CD4-positive, alpha-beta T cell (primary cell): ENCODE data around the gene COL5A1. TPM values are rescaled to one million over a fixed set of nuclear protein-coding genes. Genes with fewer than 3 reads are reported as not detected.

ENCODE experiments used
- ATAC-seq: fragments of 200-7000 bp; cut with Tn5 transposase; one replicate; pipeline ENCODE4 v1.10.0; 2022; ENCODE audit warnings: mild to moderate bottlenecking; ENCODE audit not compliant: poor library complexity
- CTCF ChIA-PET: fragments of 350-600 bp; sonication (Branson Sonifier 250); formaldehyde crosslinking; loops from one replicate; lab custom pipeline; 2021; ENCODE audit warnings: antibody characterized with exemption, inconsistent platforms; lab: Charles Lee
- POLR2A ChIA-PET: fragments of 350-600 bp; sonication (Branson Sonifier 250); formaldehyde crosslinking; loops from one replicate; lab custom pipeline; 2021; ENCODE audit warnings: antibody characterized with exemption, inconsistent platforms; lab: Charles Lee
- DNase-seq, 14 experiments: peaks; one replicate each; pipeline ENCODE4 v3.0.0-alpha.2; 2013 to 2020; ENCODE audit warnings: mixed read lengths in 2 of 14
- H3K27ac ChIP-seq, 2 donors: one replicate each; pipeline versions ENCODE4 v1.5.1 to v1.7.0; 2013; ENCODE audit warnings: low read length in 2 of 2, low read depth in 1 of 2, mild to moderate bottlenecking in 1 of 2
- H3K27me3 ChIP-seq, 2 experiments: 1 replicate in 1 of 2; 2 replicates in 1 of 2; pipeline versions ENCODE4 v1.6.1 to v1.7.0; 2013; ENCODE audit warnings: low read length in 2 of 2, control low read depth in 1 of 2, mild to moderate bottlenecking in 1 of 2, moderate library complexity in 1 of 2; ENCODE audit not compliant: insufficient read depth in 2 of 2, control insufficient read depth in 1 of 2
- H3K36me3 ChIP-seq: one replicate; pipeline ENCODE4 v1.6.1; 2013; ENCODE audit warnings: low read length, control low read depth; ENCODE audit not compliant: insufficient read depth
- H3K4me1 ChIP-seq: one replicate; pipeline ENCODE4 v1.6.1; 2013; ENCODE audit warnings: low read length, control low read depth; ENCODE audit not compliant: insufficient read depth
- H3K4me3 ChIP-seq: one replicate; pipeline ENCODE4 v1.5.1; 2013; ENCODE audit warnings: mild to moderate bottlenecking, low read length, moderate library complexity
- H3K9me3 ChIP-seq, 2 experiments: 1 replicate in 1 of 2; 2 replicates in 1 of 2; pipeline versions ENCODE4 v1.6.1 to v1.7.0; 2013; ENCODE audit warnings: low read length in 2 of 2, mild to moderate bottlenecking in 2 of 2, control low read depth in 1 of 2, moderate library complexity in 1 of 2; ENCODE audit not compliant: control insufficient read depth in 1 of 2, insufficient read depth in 1 of 2
- H3K27ac Mint-ChIP-seq: one replicate; pipeline ENCODE4 v1.8.0; 2020; ENCODE audit warnings: mixed read lengths
- H3K27me3 Mint-ChIP-seq: one replicate; pipeline ENCODE4 v1.8.0; 2021; ENCODE audit warnings: mixed read lengths
- H3K36me3 Mint-ChIP-seq: one replicate; pipeline ENCODE4 v1.8.0; 2021; ENCODE audit warnings: low read depth, mixed read lengths
- H3K4me1 Mint-ChIP-seq: one replicate; pipeline ENCODE4 v1.8.0; 2021; ENCODE audit warnings: low read depth, mixed read lengths
- H3K4me3 Mint-ChIP-seq: one replicate; pipeline ENCODE4 v1.8.0; 2020; ENCODE audit warnings: mild to moderate bottlenecking, mixed read lengths
- H3K9me3 Mint-ChIP-seq: one replicate; pipeline ENCODE4 v1.8.0; 2020; ENCODE audit warnings: mixed read lengths
- intact Hi-C, 2 experiments: fragments of 100-400 bp; cut with DNase I in 1 of 2; cut with micrococcal nuclease in 1 of 2; formaldehyde crosslinking; loops; one replicate each; pipeline versions ENCODE4 v1.15.1 to v1.9.0; 2023 to 2025; cut with DNase I, micrococcal nuclease
- total RNA-seq, 174 experiments: library from RNA in 2 of 174; stranded (reverse) in 2 of 174; gene quantifications; one replicate each; pipeline ENCODE4 v1.2.3 and lab custom pipeline; 2021 to 2026
- TF ChIP-seq, protein P1 (sequence below): fragments of 200-600 bp; IDR thresholded peaks from one replicate; pipeline ENCODE4 v1.8.0; 2022; ENCODE audit warnings: antibody characterized with exemption, mild to moderate bottlenecking

COL5A1 gene
- total RNA-seq, 2 experiments from 2014 or later = 0.41 to 0.50 TPM

- no peak overlapping the region for H3K4me3 Mint-ChIP-seq
- TF ChIP-seq, protein P1, sequence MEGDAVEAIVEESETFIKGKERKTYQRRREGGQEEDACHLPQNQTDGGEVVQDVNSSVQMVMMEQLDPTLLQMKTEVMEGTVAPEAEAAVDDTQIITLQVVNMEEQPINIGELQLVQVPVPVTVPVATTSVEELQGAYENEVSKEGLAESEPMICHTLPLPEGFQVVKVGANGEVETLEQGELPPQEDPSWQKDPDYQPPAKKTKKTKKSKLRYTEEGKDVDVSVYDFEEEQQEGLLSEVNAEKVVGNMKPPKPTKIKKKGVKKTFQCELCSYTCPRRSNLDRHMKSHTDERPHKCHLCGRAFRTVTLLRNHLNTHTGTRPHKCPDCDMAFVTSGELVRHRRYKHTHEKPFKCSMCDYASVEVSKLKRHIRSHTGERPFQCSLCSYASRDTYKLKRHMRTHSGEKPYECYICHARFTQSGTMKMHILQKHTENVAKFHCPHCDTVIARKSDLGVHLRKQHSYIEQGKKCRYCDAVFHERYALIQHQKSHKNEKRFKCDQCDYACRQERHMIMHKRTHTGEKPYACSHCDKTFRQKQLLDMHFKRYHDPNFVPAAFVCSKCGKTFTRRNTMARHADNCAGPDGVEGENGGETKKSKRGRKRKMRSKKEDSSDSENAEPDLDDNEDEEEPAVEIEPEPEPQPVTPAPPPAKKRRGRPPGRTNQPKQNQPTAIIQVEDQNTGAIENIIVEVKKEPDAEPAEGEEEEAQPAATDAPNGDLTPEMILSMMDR = no peak
- no peaks in the 10 kb centered on the region for H3K4me1 ChIP-seq
- no peaks in the 10 kb centered on the region for H3K9me3 Mint-ChIP-seq
- H3K9me3 ChIP-seq = peaks cover 0 to 6% of the 10 kb centered on the region in 2 experiments
- H3K27ac ChIP-seq = no peak overlapping the region
- H3K36me3 ChIP-seq = no peaks in the 10 kb centered on the region
- CTCF ChIA-PET = no interaction called here
- no peaks in the 10 kb centered on the region for H3K36me3 Mint-ChIP-seq
- H3K4me1 Mint-ChIP-seq = no peaks in the 10 kb centered on the region
- no peaks in the 10 kb centered on the region for H3K27me3 ChIP-seq
- DNase-seq (no peak), ATAC-seq (no peak)
- POLR2A ChIA-PET = no interaction called here
- H3K27me3 Mint-ChIP-seq = no peaks in the 10 kb centered on the region
- no peak overlapping the region for H3K27ac Mint-ChIP-seq
- intact Hi-C loops = no loop called here
- no peak overlapping the region for H3K4me3 ChIP-seq
These were observed 194.9 kb downstream of the COL5A1 start for GRCh38 chr9:134836406-134836970.

DNA sequence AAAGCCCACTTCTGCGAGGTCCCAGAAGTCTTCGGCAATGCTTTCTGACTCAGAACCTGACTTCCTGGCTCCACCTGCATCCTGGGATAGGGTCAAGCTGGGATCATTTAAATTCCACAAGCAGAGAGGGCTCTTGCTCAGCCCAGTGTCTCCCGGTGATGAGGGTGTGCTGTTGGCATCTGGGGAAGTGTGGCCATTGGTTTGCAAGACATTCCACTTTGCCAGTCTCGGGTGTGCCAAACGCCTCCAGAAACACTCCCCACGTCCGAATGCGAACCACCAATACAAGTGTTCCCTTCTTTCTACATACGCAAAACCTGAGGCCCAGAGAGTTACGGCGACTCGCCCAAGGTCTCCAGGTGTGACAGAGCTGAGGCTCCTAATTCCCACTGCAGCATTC lies 195.9 kb downstream of the COL5A1 start:
- H3K36me3 Mint-ChIP-seq = no peaks in the 10 kb centered on the region
- H3K4me1 Mint-ChIP-seq = no peaks in the 10 kb centered on the region
- ATAC-seq (no peak), DNase-seq (no peak)
- Histone ChIP-seq H3K4me1 (no peaks in the 10 kb centered on the region), H3K36me3 (no peaks in the 10 kb centered on the region), H3K27ac (no peak overlapping the region), H3K4me3 (no peak overlapping the region), H3K9me3 (peaks cover 0 to 6% of the 10 kb centered on the region in 2 experiments), H3K27me3 (no peaks in the 10 kb centered on the region)
- TF ChIP-seq, protein P1 = no peak
- intact Hi-C loops = no loop called here
- H3K9me3 Mint-ChIP-seq = no peaks in the 10 kb centered on the region
- no peak overlapping the region for H3K4me3 Mint-ChIP-seq
- POLR2A ChIA-PET = no interaction called here
- no peaks in the 10 kb centered on the region for H3K27me3 Mint-ChIP-seq
- no peak overlapping the region for H3K27ac Mint-ChIP-seq
- CTCF ChIA-PET = no interaction called here

DNA sequence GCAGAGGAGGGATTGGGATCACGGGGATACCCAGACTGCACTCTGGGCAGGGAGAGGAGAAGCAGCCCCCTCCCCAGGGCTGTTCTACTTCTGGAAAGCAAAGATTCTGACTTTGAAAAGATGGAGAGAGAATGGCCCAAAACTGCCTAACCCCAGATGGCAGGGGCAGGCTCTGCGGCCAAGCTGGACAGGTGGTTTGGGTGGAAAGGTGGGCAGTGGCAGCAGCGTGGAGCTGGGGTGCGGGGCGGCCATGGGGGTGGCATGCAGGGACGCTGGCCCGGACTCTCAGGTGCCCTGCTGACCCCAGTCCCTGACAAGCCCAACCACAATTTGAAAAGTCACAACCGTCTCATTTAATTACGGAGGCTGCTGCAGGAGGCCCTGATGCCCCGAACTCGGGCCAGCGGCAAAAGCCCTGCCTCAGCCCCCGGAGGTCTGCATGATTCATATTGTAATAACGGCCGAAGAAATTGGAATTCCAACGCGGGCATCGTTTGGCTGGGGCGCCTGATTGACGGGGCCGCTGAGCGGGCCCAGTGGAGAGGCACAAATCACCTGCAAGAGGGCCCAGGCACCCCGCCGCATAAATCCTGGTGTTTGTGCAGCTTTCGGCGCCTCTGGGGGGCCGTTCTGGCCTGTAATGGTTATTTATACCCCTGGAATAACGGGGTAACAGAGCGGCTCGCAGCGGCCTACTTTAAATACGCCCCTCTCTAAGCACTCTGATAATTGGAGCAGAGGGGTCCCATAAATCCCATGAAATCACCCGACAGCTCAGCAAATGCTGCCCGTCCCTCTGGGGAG lies 197.2 kb downstream of the COL5A1 start:
- Histone ChIP-seq H3K27me3 (no peaks in the 10 kb centered on the region), H3K4me3 (no peak overlapping the region), H3K27ac (no peak overlapping the region), H3K36me3 (no peaks in the 10 kb centered on the region), H3K4me1 (no peaks in the 10 kb centered on the region), H3K9me3 (peaks cover 0 to 6% of the 10 kb centered on the region in 2 experiments)
- TF ChIP-seq, protein P1 = no peak
- intact Hi-C loops = no loop called here
- Mint-ChIP-seq H3K4me3 (no peak overlapping the region), H3K36me3 (no peaks in the 10 kb centered on the region), H3K27ac (no peak overlapping the region), H3K27me3 (no peaks in the 10 kb centered on the region), H3K4me1 (no peaks in the 10 kb centered on the region), H3K9me3 (no peaks in the 10 kb centered on the region)
- ChIA-PET CTCF (no interaction called here), POLR2A (no interaction called here)
- DNase-seq = no peak
- ATAC-seq = no peak
